Superior temporal gyrus (tissue), 1 donor: ENCODE results near the gene CEP152.

Experiments used
- DNase-seq: peaks from one replicate; pipeline ENCODE4 v3.0.0-alpha.2; 2016; ENCODE audit errors: extremely low spot score

The CEP152 gene

DNA sequence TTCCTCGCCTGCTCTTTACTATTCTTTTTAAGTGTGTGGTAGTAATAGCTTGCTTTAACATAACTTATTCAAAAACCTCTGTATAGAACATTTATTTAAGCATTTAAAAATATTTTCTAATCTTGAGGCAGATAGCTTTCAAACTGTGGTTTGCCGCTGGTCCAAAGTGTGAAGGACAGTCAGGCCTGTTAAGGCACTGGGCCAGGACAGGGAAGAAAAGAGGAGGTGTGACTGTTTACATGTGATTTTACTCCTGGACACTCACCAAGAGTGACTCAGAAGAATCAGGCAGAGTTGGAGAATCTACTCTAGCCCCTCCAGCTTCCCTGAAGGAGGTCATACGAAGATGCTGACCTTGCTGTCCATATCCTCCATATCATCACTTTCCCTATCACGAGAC lies 44.7 kb downstream of the CEP152 start:
- no peak for DNase-seq

DNA sequence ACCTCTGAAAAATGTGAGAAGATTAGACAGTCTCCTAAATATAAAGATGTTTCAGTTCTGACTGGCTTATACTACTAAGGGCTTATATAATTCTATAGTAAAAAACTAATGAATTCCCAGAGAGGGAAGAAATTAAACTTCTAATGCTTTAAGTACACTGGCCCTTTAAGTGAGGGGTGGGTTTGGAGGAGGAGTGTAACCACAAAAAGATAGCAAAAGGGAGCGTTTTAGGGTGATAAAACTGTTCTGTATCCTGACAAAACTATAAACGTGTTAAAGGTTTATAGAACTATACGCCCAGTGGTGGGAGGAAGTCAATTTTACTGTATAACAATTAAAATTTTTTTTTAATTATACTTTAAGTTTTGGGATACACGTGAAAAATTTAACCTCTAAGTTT lies 45.8 kb downstream of the CEP152 start:
- DNase-seq, result no peak

- DNase-seq, result no peak
These were observed 49.3 kb downstream of the CEP152 start for GRCh38 chr15:48761393-48762158.

DNA sequence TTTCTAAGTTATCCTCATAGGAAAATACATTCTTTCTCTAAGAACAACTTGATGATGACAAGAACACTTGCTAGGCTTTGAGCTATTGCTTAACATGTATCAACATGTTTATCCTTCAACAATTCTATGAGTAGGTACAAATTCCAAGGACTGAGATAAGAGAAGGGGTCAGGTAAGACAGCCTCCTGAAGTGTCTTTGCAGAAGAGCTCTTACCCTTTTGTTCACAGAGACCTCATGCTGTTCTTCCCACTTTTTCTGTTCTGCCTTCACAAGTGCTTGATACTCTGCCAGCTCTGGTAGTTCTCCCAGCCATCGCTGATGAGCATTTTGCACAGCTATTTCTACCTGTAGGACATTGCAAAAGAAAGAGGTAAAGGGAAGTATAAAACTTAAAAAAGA lies 50.9 kb downstream of the CEP152 start:
- DNase-seq, result no peak

DNA sequence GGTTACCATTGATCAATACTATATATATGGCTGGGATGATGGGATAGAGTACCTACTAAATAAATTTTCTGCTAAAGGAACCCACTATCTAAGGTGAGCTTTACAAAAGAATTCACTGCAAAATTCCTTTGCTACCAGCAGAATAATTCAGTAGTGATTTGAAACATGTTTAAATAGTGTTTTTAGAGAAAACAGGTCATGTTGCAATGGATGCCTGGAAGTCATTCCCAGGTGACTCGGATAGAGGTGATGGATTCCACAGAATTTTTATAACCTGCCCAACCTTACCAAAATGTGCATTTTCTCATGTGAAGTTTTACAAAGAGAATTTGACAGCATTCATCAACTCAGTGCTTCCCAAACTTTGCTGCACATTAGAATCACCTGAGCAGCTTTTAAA lies 53.2 kb downstream of the CEP152 start:
- no peak for DNase-seq

DNA sequence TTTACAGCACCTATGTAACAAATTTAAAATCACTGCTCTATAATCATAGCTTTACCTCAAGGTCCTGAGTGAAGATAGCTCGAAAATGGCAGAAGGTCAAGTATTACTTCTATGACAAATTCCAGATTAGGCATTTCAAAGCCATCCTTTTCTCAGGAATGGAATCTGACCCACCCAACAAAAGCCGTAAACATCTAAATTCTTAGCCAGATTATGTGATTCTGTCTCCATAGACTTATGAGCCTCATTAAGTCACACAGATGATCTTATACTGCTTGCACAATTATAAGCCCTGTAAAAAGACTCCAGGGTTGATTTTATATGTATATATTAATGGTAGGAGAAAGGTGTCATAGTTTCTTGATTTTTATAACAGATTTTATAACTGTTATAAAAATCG lies 56.9 kb downstream of the CEP152 start:
- no peak for DNase-seq

GRCh38 chr15:48751595-48751994 lies 59.3 kb downstream of the CEP152 start:
- DNase-seq, result no peak

- no peak for DNase-seq
These were observed 62.3 kb downstream of the CEP152 start for GRCh38 chr15:48748535-48748934.

DNA sequence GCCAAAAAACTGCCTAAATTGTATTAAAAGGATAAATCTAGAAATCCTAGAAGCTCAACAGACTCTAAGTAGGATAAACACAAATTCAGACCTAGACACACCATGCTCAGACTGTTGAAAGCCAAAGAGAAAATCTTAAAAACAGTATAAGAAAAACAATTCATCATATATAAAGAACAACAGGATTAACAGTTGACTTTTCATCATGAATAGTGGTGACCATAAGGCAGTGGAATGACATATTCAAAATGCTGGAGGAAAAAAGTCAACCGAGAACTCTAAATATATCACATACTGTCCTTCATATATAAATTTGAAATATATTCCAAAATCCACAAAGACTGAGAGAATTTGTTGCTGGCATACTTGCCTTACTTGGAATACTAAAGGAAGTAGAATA lies 77.3 kb downstream of the CEP152 start:
- no peak for DNase-seq

DNA sequence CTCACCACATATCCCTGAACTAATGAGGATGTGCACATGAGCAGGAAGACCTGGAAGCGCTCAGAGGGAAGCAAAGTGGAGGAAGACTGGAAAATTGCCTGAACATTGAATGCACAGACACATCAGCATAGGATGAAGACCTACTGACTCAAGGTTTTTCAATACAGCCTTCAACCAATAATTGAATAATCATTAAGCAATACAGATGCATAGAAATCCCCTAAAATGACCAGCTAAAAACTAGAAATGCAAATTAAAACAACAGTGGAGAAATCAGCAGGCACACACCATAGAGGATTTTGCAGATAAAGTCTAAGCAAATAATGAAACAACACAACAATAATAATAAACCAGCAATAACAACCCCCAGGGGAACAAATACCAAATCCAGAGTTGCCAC lies 80.4 kb downstream of the CEP152 start:
- no peak for DNase-seq

DNA sequence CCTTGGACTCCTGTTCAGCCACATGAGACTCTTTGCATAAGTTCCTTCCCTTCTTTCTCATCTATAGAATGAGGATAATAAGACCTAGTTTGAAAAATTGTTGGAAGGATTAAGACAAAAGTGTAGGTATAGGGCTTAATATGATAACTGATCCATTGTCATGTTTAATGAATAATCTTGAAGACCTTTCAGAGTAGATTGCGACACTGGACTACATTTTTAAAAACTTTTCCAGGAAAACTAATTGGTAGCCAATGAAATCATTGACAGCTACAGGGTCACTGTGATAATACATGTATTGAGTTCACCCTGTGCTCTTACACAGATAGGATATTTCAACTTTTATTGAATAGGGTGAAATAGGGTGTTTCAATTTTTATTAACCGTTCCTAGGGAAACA lies 86.9 kb downstream of the CEP152 start:
- no peak for DNase-seq

- no peak for DNase-seq
These were observed 87.9 kb downstream of the CEP152 start for GRCh38 chr15:48722764-48723661.

- no peak for DNase-seq
These were observed 89.6 kb downstream of the CEP152 start for GRCh38 chr15:48721061-48721810.

DNA sequence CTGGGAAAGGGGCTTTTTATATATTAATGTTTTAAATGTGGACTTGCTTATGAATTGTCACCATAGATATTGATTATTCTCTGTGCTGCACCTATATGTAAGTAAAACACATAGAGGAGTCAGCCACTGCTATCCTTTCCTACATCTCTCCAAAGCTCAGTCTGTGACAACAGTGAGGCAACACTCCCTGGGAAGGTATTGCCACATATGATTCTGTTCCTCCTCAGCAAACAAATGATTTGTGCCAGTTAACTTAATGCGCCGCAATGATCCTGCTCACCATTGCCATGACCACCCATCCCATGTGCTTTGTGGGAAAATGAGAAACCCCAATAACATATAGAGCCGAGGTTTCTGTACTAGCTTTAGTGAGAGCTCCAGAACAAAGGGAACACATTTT lies 90.2 kb downstream of the CEP152 start:
- no peak for DNase-seq

- DNase-seq, result no peak
These were observed 91.2 kb downstream of the CEP152 start for GRCh38 chr15:48719668-48720067.

DNA sequence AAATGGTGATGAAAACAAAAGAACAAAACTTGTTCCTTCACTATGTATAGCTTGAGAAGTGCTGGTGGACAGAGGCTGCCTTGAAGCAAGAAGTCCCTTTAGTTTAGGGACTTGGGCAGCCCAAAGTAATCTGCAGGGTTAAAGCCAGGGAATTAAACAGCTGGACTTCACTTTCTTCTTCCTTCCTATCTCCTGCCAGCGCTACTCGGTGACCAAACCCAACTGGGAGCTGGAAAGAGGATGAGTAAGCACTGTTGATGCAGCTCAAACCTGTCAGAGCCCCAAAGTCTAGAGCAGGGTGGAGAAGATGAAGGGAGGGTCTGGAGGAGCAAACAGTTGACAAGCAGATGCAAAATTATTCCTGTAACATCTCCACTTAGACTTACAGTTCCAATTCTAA lies 92.2 kb downstream of the CEP152 start:
- no peak for DNase-seq

GRCh38 chr15:48717458-48717857 lies 93.4 kb downstream of the CEP152 start:
- DNase-seq, result no peak

DNA sequence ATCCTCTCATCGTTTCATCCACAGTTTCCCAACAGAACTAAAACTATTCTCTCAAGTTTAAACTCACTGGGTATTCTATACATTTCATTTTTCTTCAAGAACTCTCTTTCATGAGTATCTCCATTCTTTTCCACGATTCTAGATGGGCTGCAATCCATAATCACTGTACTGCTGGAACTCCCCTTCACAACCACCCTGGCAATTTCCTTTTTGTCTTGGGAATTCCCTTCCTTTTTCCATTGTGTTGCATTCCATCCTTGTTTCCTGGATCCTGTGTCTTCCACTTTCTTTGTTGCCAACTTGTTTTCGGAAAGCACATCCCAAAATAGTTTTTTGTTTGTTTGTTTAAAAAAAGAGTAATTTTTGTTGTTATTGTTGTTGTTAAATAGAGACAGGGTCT lies 98.3 kb downstream of the CEP152 start:
- no peak for DNase-seq

GRCh38 chr15:48710952-48711495 lies 99.8 kb downstream of the CEP152 start:
- DNase-seq, result no peak

DNA sequence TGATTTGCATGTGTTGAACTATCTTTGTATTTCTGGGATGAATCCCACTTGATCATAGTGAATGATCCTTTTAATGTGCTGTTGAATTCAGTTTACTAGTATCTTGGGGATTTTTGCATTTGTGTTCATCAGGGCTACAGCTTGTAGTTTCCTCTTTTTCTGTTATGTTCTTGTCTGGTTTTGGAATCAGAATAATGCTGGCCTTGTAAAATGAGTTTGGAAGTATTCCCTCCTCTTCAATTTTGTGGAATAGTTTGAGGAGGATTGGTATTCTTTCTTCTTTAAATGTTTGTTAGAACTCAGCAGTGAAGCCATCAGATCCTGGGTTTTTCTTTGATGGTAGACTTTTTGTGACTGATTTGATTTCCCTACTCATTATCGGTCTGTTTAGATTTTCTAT lies 102.2 kb downstream of the CEP152 start:
- DNase-seq, result no peak

GRCh38 chr15:48705381-48705780 lies 105.5 kb downstream of the CEP152 start:
- no peak for DNase-seq

DNA sequence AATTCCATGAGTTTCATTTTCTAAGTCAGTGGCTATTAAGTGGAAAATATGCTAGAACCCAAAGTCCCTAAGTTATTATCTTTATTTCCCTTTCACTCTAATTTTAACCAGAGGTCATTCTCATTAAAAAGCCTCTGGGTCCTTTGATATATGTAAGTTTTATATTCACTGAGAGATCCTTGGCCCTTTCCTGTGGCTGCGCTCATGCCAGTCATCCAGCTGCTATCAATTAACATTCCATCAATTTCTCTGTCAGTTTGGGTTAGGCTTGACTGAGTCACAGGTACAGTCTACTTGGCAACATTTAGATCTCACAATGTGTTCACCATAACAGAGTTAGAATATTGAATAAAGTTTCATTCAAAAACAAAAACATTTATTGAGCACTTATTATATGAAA lies 107.3 kb downstream of the CEP152 start:
- no peak for DNase-seq
